Stimulated activated CD8-positive, alpha-beta memory T cell treated with anti-CD3 and anti-CD28 coated beads, Interleukin-12 subunit alpha, Interleukin-12 subunit beta, amount 100 ng/mL, for 24 hours (primary cell): ENCODE measurements around the gene BCAN.

ENCODE experiments used
- DNase-seq: peaks from one replicate; pipeline ENCODE4 v3.0.0-alpha.2; 2020; ENCODE audit errors: extremely low read depth

Gene BCAN

GRCh38 chr1:156700736-156701531, 59.0 kb downstream of the BCAN start:
- no peak for DNase-seq

DNA sequence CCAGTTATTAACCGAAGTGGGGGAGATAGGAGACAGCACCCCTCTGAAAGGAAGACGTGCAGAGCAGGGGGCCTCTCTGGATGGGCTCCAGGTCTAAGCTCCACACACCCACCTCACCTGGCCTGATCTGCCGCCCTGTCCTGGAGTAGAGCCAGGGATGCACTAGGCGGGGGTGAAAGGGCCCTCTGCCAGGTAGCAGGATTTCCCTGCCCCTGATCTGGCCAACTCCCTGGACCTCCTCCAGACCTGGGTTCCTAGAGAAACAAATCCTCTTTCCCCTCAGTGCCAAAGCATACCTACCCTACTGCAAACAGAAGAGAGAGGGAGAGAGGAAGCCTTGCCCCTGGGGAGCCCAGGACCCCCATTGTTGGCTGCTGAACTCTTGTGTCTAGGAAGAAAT, 61.4 kb downstream of the BCAN start:
- no peak for DNase-seq

DNA sequence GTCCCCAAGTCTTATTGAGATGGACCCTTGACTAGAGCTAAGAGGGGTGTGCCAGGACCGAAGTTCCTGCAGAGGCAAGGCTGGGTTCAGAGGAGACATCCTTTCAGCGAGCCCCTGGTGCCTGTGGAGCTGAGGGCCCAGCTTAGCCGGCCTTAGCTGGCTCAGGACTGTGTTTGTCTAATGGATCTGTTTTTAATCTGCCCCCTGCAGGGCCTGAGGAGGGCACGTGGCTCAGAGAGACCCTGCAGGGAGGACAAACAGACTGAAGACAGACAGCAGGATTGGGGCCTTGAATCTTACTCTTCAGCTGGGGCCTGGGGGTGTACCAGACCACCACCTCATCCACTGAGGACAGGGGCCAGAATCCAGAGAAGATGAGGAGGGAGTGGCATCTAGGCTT, 61.8 kb downstream of the BCAN start:
- no peak for DNase-seq

- DNase-seq, result no peak
Measured at GRCh38 chr1:156704166-156704711, 62.3 kb downstream of the BCAN start.

GRCh38 chr1:156704930-156705320, 63.0 kb downstream of the BCAN start:
- no peak for DNase-seq

DNA sequence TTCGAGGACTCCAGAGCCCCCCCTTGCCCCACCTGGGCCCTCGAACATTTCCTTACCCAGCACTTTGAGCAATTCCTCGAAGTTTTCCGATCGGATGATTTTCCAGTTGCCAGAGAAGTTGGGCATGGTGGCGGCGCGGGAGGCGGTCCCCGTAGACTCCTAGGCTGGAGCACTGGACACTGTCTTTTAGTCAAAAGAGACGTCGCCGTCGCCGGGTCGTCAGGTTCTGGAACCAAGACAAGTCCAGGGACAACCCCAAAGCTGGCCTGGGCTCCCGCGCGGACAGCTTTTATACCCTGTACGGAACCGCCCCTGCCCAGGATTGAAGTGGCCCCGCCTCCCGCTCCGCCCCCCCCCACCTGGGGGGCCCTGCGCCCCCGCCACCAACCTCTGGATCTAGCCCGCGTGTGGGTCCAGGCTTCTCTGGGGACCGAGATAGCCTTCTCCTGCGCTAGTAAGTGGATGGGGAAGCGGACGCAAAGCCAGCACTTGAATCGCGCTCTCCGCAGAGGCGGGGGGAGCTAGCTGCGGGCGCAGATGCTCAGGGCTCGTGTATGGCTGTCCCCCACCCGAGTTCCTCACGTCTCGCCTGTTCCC, 63.5 kb downstream of the BCAN start, which contains the start of gene CRABP2:
TSS of gene CRABP2 (minus strand) at position 263 of the 597 bp plus-strand sequence. CDS start at position 126, 137 bp downstream.
- no peak for DNase-seq

DNA sequence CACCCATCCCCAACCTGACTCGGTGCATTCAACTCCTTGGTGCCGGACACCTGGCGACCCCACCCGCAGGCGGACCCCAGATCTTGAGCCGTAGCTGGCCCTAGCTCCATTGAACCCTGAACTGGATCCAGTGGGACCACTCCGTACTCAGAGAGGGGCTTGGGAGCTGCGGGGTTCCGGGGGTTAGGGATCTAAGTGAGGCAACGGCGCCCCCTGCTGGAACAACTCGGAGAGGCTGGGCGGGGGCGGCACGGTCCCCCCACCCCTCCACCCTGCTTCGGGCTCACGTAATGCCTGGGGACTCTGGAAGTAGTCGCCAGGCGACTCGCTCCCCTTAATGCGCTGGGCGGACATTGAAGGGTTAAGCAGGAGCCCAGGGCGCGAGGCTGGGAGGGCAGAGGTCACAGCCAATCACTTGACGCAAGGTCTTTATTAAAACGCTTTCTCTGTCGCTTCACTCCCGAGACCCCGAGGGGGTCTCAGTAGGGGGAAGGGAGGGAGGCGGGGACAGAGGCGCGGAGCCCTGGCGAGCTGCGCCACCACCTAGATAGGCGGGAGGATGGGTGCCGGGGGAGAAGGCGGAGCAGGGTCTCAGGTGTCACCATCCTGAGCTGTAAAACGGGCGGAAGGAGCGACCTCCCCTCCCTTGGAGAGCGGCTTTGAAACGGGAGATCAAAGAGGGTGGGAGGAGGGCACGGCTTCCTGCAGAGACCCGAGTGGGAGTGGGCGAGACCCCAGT, 64.2 kb downstream of the BCAN start:
- DNase-seq, result no peak

GRCh38 chr1:156706657-156707416, 64.9 kb downstream of the BCAN start:
- DNase-seq, result no peak

DNA sequence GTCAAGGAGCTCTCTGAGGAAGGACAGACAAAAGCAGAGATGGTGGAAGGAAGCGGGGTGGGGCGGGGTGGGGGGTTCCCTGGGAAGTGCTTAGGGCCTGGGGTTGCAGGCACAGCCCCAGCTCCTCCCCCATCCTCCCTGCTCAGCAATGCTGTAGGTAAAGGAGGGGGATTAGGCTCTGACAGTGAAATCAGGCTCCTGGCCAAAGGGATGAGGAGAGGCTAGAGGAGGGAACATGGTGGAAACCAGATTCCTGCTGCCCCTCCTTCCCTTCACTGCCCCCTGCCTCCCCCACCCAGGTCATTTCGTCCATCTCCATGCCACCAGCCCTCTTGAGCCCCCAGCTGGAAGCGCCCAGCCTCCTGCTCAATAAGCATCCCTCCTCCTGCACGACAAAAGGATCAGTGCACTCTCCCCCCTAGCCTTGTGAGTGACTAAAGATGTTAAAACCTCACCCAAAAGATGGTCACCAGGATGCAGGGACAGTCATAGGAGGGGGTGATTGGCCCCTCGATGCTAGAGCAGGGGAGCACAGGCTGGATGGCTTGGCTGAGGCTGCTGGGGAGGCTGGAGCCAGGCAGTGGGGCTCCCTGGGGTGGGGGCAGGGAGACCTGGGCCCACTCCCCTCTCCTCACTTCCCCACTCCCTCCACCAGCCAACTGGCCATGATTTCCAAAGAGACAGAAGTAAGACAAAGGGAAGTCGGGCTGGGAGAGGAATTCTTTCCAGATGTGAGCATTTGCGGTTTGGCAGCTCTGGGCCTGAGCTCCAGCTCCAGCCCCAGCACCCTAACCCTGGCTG, 65.7 kb downstream of the BCAN start:
- no peak for DNase-seq

DNA sequence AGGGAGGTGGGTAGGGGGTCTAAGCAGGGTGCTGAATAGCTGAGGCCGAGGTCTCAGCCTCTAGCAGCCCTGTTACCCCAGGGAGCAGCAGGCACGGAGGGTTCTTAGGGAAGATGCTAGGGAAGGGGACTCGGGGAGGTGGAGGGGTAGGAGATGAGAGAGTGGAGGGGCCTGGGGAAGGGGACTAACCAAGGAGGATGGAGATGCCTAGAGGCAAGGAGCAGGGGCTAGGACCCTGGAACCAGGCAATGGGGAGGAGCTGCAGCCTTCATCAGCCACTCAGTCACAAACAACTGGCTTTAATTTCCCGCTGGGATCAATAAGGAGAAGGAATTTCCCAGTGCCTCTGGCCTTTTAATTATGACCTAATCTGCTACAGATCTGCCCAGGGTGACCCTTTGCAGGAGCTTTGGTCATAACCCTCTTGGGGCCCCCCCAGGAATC, 66.3 kb downstream of the BCAN start:
- DNase-seq, result no peak

GRCh38 chr1:156709031-156709430, 67.1 kb downstream of the BCAN start:
- no peak for DNase-seq
